ENCODE data around the gene MOV10. TPM values are rescaled to one million over a fixed set of nuclear protein-coding genes. Genes with fewer than 3 reads are reported as not detected.

The MOV10 gene
- total RNA-seq, 3 donors from 2014 or later (not counting 1 experiment from before 2014, with no cell fraction given), result 87.9 to 124 (median 119) TPM

- Histone ChIP-seq H3K27me3 (ENCODE audit: control insufficient read depth, insufficient read depth, low read length) (no peaks in the 10 kb centered on the region), H3K9me3 (ENCODE audit: control insufficient read depth, insufficient read depth, low read length) (no peaks in the 10 kb centered on the region), H3K27ac (ENCODE audit: low read length) (no peak overlapping the region), H3K4me1 (ENCODE audit: control insufficient read depth, insufficient read depth, low read length) (peaks cover 35% of the 10 kb centered on the region), H3K36me3 (ENCODE audit: control insufficient read depth, insufficient read depth, low read length) (peaks cover 22% of the 10 kb centered on the region), H3K4me3 (ENCODE audit: low read length) (no peak overlapping the region)
- Mint-ChIP-seq H3K4me3 (no peak overlapping the region), H3K36me3 (no peaks in the 10 kb centered on the region), H3K9me3 (no peaks in the 10 kb centered on the region), H3K27ac (peak overlapping the region; percentile 41 to 72), H3K27me3 (ENCODE audit: low read depth in 2 of 2) (no peaks in the 10 kb centered on the region), H3K4me1 (peaks cover 70 to 78% of the 10 kb centered on the region in 2 donors)
- intact Hi-C loops (cut with micrococcal nuclease), result no loop called here
- DNase-seq, result no peak
- no peak for ATAC-seq
- no peak for TF ChIP-seq CTCF (IDR thresholded peaks at IDR 0.05)
These were observed 47.6 kb upstream of the MOV10 start for GRCh38 chr1:112626887-112627286.

DNA sequence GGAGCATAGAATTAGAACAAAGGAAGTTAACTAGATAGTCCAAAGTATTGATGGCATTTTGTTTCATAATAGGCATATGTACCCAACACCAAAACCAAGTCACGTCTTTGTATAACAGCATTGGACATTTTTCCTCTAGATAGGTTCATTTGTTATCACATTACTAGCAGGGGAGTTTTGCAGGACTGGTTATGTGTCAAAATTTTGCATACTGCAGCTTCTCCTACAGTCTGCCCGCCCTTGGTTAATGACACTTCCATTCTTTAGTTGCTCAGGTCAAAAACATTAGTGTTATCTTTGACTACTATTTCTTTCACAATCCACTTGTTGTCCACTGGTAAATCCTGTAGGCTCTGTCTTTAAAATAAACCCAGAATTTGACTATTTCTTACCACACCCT is 45.9 kb upstream of the MOV10 start:
- Histone ChIP-seq H3K27me3 (ENCODE audit: control insufficient read depth, insufficient read depth, low read length) (no peaks in the 10 kb centered on the region), H3K4me3 (ENCODE audit: low read length) (no peak overlapping the region), H3K4me1 (ENCODE audit: control insufficient read depth, insufficient read depth, low read length) (peaks cover 34% of the 10 kb centered on the region), H3K9me3 (ENCODE audit: control insufficient read depth, insufficient read depth, low read length) (no peaks in the 10 kb centered on the region), H3K36me3 (ENCODE audit: control insufficient read depth, insufficient read depth, low read length) (peaks cover 22% of the 10 kb centered on the region), H3K27ac (ENCODE audit: low read length) (no peak overlapping the region)
- no peak for TF ChIP-seq CTCF (IDR thresholded peaks at IDR 0.05)
- H3K4me1 Mint-ChIP-seq, result peaks cover 80 to 81% of the 10 kb centered on the region in 2 donors
- WGBS (ENCODE audit: insufficient coverage), result 69% methylated on average over 1 of the region's 2 CpGs
- H3K36me3 Mint-ChIP-seq, result no peaks in the 10 kb centered on the region
- no peak for DNase-seq
- H3K4me3 Mint-ChIP-seq, result no peak overlapping the region
- peak overlapping the region; percentile 41 to 66 for H3K27ac Mint-ChIP-seq
- peak in 2 of 3 donors; percentile 44 to 45 for ATAC-seq
- no peaks in the 10 kb centered on the region for H3K27me3 Mint-ChIP-seq (ENCODE audit: low read depth in 2 of 2)
- intact Hi-C loops (cut with micrococcal nuclease), result no loop called here
- H3K9me3 Mint-ChIP-seq, result no peaks in the 10 kb centered on the region

DNA sequence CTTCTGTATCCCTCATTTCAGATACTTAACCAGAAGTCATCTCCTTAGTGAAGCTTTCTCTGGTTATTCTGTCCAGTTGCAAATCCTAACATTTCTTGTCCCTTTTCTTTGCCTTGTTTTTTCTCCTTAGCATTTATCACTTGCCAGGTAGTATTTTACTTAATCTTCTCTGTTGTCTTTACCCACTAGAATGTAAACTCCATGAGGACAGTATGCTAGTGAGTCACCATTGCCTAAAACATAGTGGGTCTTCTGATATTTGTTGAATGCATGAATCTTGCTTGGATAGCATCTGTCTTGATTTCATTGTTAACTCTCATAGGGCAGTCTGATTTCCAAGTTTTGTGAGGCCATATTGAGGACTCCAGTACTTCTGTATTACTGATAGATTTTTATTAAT is 45.2 kb upstream of the MOV10 start:
- ATAC-seq, result no peak
- no peaks in the 10 kb centered on the region for H3K36me3 Mint-ChIP-seq
- no peak overlapping the region for H3K4me3 ChIP-seq (ENCODE audit: low read length)
- H3K9me3 Mint-ChIP-seq, result no peaks in the 10 kb centered on the region
- peaks cover 87 to 88% of the 10 kb centered on the region in 2 donors for H3K4me1 Mint-ChIP-seq
- DNase-seq, result no peak
- H3K36me3 ChIP-seq (ENCODE audit: control insufficient read depth, insufficient read depth, low read length), result peaks cover 22% of the 10 kb centered on the region
- intact Hi-C loops (cut with micrococcal nuclease), result no loop called here
- H3K4me1 ChIP-seq (ENCODE audit: control insufficient read depth, insufficient read depth, low read length), result peaks cover 32% of the 10 kb centered on the region
- no peak for TF ChIP-seq CTCF (IDR thresholded peaks at IDR 0.05)
- no peaks in the 10 kb centered on the region for H3K27me3 ChIP-seq (ENCODE audit: control insufficient read depth, insufficient read depth, low read length)
- H3K27me3 Mint-ChIP-seq (ENCODE audit: low read depth in 2 of 2), result no peaks in the 10 kb centered on the region
- H3K4me3 Mint-ChIP-seq, result no peak overlapping the region
- H3K27ac Mint-ChIP-seq, result peak overlapping the region; percentile 41 to 66
- no peak overlapping the region for H3K27ac ChIP-seq (ENCODE audit: low read length)
- H3K9me3 ChIP-seq (ENCODE audit: control insufficient read depth, insufficient read depth, low read length), result no peaks in the 10 kb centered on the region

- no peak for TF ChIP-seq CTCF (IDR thresholded peaks at IDR 0.05)
- Histone ChIP-seq H3K4me1 (ENCODE audit: control insufficient read depth, insufficient read depth, low read length) (peaks cover 22% of the 10 kb centered on the region), H3K27me3 (ENCODE audit: control insufficient read depth, insufficient read depth, low read length) (no peaks in the 10 kb centered on the region), H3K27ac (ENCODE audit: low read length) (no peak overlapping the region), H3K9me3 (ENCODE audit: control insufficient read depth, insufficient read depth, low read length) (no peaks in the 10 kb centered on the region), H3K36me3 (ENCODE audit: control insufficient read depth, insufficient read depth, low read length) (peaks cover 17% of the 10 kb centered on the region), H3K4me3 (ENCODE audit: low read length) (no peak overlapping the region)
- Mint-ChIP-seq H3K4me3 (no peak overlapping the region), H3K9me3 (no peaks in the 10 kb centered on the region), H3K4me1 (peaks cover 81 to 84% of the 10 kb centered on the region in 2 donors), H3K36me3 (no peaks in the 10 kb centered on the region), H3K27me3 (ENCODE audit: low read depth in 2 of 2) (no peaks in the 10 kb centered on the region), H3K27ac (peak overlapping the region; percentile 79 to 92)
- intact Hi-C loops (cut with micrococcal nuclease), result no loop called here
- ATAC-seq (no peak), DNase-seq (no peak)
- 60% methylated on average over 1 of the region's 2 CpGs for WGBS (ENCODE audit: insufficient coverage)
These were observed 40.8 kb upstream of the MOV10 start for GRCh38 chr1:112633628-112634027.

Data from natural killer cell (primary cell).